Left lobe of liver (tissue), 2 donors: ENCODE data around the gene SHFL. TPM values are rescaled to one million over a fixed set of nuclear protein-coding genes. Genes with fewer than 3 reads are reported as not detected.

Experiments
- ATAC-seq: fragments of 200-7000 bp; cut with Tn5 transposase; one replicate; pipeline ENCODE4 v1.9.1; 2020; ENCODE audit warnings: mild to moderate bottlenecking, moderate library complexity
- DNase-seq: peaks from one replicate; pipeline ENCODE4 v3.0.0-alpha.2; 2020; ENCODE audit warnings: low spot score
- total RNA-seq: library from RNA; stranded (reverse); gene quantifications from one replicate; pipeline ENCODE4 v1.2.1, GENCODE V29; 2021
- donor health status: DM: no; HTN: no; CAD: no; lungs with moderate emphysema.
- donor health status: DM: no; HTN: yes; CAD: no.

The SHFL gene
- total RNA-seq, 1 donor from 2014 or later, result 72.7 TPM

DNA sequence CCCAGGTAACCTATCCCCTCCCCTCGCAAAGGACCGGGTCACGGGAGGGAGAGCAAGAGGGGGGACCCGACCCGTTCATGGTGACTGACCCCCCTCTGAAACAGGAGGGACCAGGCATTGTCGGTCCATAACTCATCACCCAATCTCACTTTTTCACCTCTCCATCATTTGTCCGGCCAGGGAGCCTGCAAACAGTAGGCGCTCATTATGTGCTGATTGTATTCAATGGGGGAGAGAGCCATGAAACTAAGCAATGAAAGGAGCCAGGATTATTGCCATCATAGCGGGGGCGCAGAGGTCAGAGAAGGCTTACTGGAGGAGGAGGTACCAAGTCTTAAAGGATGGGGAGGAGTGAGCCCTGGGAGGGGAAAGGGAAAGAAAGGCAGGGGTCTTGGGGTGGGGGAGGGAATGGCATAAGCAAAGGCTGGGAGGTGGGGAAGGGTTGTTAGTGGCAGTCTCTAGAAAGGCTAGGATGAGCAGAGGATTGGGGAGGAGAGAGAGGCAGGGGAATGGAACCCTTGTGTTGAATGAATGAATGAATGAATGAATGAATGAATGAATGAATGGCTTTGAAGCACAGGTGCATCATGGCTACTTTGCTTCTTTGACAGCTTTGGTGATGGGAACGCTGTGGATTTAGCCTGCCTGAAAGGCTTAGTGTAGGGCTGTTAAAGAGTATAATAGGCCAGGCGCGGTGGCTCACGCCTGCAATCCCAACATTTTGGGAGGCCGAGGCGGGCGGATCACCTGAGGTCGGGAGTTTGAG, 1.4 kb downstream of the SHFL start:
- no peak for ATAC-seq
- DNase-seq, result no peak

GRCh38 chr19:10088949-10089554, 2.9 kb downstream of the SHFL start:
- ATAC-seq (no peak), DNase-seq (no peak)

GRCh38 chr19:10089801-10090375, 3.8 kb downstream of the SHFL start:
- peak; percentile 2 for ATAC-seq
- DNase-seq, result peak; percentile 62

DNA sequence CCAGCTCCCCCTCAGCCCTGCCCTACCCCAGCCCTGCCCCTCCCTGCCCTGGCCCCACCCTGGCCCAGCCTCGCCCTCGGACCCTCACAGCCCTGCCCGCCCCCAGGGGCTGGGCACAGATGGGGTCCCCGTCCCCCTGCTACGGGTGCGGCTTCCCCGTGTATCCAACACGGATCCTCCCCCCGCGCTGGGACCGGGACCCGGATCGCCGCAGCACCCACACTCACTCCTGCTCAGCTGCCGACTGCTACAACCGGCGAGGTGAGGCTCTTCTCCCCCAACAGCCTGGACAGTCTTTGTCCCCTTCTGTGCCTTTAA, 5.2 kb downstream of the SHFL start:
- DNase-seq (no peak), ATAC-seq (no peak)

GRCh38 chr19:10091895-10092641, 6.0 kb downstream of the SHFL start:
- ATAC-seq (no peak), DNase-seq (peak; percentile 59)

DNA sequence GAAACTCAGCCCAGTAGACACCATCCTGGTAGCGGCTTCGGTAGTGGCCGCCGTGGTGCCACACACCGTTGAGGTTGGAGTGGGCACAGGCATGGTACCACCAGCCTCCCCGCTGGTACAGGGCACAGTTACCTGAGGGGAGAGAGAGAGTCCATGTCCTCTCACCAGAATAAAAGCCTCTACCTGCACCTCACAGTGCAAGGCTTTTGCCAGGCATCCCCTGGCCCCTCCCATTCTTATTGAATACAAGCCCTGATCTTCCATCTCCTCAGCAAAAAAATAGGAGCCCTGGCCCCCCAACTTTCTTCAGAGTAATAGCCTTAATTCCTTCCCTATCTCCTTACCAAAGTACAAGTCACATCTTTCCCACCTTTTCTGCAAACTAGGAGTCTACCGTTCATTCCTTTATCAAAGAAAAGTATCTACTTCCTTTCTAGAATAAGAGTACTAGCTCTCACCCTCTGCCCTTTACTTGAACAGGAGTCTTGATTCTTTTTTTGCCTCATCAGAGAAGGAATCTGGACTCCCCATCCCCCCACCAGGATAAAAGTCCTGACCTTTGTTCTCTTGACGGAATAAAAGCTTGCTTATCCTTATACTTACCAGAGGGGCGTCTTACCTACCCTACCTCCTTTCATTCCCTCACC, 6.7 kb downstream of the SHFL start:
- ATAC-seq, result no peak
- DNase-seq, result no peak

- DNase-seq (peak; percentile 59), ATAC-seq (no peak)
Observed at GRCh38 chr19:10093295-10094186, 7.4 kb downstream of the SHFL start.

DNA sequence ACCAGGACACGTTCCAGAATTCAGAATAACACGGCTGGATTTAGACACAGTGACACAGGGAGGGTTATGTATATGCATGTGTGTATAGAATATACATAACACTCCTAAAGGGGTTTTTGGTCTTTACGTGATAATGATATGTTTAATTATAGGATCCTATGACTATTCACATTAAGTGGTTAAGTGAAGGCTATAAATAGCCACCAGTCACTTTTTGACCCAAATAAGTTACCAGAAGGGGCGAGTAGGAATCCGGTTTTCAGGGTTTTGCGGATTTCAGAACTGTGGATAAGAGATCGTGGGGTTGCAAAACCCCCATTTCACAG, 9.5 kb downstream of the SHFL start:
- DNase-seq, result no peak
- no peak for ATAC-seq

GRCh38 chr19:10095948-10096614, 10.0 kb downstream of the SHFL start:
- ATAC-seq (peak; percentile 82), DNase-seq (peak; percentile 94)

DNA sequence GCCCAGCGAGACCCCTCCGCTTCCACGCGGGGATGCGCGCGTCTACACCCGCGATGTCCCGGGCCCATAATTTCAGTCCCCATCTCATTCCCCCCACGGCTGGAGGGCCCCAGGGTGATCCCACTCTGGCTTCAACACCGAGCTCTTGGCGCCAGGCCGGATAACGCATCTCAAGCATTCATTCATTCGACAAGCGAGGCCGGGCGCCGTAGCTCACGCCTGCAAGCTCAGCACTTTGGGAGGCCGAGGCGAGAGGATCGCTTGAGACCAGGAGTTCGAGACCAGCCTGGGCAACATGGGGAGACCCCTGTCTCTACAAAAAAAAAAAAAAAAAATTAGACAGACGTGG, 10.5 kb downstream of the SHFL start:
- no peak for ATAC-seq
- DNase-seq, result peak; percentile 63

DNA sequence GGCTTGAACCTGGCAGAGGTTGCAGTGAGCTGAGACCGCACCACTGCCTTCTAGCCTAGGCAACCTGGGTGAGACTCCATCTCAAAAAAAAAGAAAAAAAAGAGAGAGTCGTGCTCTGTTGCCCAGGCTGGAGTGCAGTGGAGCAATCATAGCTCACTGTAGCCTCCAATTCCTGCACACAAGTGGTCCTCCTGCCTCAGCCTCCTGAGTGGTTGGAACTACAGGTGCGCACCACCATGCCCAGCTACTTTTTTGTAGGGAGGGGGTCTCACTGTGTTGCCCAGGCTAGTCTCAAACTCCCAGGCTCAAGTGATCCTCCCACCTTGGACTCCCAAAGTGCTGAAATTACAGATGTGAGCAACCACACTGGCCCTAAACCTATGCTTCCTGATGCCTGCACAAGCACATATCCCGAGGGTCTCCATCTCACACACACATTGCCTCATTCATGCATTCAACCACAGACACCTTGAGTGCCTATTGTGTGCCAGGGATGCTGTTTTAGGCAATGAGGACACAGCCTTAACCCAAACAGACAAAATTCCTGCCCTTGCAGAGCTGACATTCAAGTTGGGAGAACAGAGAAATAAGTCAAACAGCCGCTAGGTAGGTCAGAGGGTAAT, 14.2 kb downstream of the SHFL start:
- DNase-seq (no peak), ATAC-seq (no peak)

- DNase-seq, result peak; percentile 45
- no peak for ATAC-seq
Observed at GRCh38 chr19:10102787-10103236, 16.7 kb downstream of the SHFL start.

- DNase-seq, result no peak
- no peak for ATAC-seq
Observed at GRCh38 chr19:10104130-10104513, 18.0 kb downstream of the SHFL start.

- DNase-seq, result peak; percentile 42
- ATAC-seq, result no peak
Observed at GRCh38 chr19:10104665-10105508, 18.8 kb downstream of the SHFL start.

- no peak for ATAC-seq
- DNase-seq, result no peak
Observed at GRCh38 chr19:10105509-10106099, 19.5 kb downstream of the SHFL start.

DNA sequence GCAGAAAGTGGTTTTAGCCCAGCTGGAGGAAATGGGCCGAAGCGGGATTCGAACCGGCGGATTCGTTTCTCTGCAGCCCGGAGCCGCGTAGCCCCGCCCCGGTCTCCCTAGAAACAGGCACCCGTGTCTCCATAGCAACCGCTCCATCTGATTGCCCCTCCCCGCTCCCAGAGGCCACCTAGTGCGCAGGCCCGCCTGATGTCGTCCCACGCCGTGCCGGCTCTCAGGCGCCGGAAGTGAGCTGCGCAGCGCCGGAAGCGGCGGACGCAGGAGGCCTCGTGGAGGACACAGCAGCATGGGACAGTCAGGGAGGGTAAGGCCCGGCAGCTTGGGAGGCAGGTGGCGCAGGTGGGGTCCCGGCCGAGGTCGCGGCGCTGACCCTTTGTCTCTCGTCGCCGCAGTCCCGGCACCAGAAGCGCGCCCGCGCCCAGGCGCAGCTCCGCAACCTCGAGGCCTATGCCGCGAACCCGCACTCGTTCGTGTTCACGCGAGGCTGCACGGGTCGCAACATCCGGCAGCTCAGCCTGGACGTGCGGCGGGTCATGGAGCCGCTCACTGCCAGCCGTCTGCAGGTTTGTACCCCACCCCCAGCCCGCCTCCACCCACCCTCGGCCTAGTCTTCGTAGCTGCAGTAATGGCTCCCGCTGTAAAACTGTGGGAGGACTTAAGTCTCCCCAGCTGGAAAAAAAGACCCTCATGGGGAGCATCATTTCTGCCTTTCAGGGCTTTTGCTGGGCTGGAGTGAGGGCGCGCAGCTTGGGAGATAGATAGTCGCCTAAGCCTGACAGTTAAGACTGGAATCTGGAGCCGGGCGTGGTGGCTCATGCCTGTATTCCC, 20.2 kb downstream of the SHFL start, which contains the start of gene PPAN:
Gene PPAN (plus strand): TSS at position 263 of the 837 bp plus-strand sequence. CDS start 33 bp downstream, at position 296.
- DNase-seq (peak; percentile 98), ATAC-seq (peak; percentile 96)

- ATAC-seq (no peak), DNase-seq (no peak)
Observed at GRCh38 chr19:10107254-10107653, 21.1 kb downstream of the SHFL start.
